Measurements from ENCODE around the gene SPAG9.
"Not testable (repeated sequence)": the region's sequence is repeated elsewhere in the genome, so short reads cannot be mapped to it uniquely, and the experiment has no call there.

Gene SPAG9

GRCh38 chr17:51132964-51133319, 12.3 kb upstream of the SPAG9 start:
- no peak for DNase-seq (ENCODE audit: low spot score)

- DNase-seq (ENCODE audit: low spot score), result peak; percentile 29
Measured at GRCh38 chr17:51128076-51128475, 7.4 kb upstream of the SPAG9 start.

- no peak for DNase-seq (ENCODE audit: low spot score)
Measured at GRCh38 chr17:51124640-51125503, 4.2 kb upstream of the SPAG9 start.

GRCh38 chr17:51122473-51123115, 1.9 kb upstream of the SPAG9 start:
- DNase-seq (ENCODE audit: low spot score), result not testable (repeated sequence)

- peak; percentile 83 for DNase-seq (ENCODE audit: low spot score)
Measured at GRCh38 chr17:51121620-51122472, 1.2 kb upstream of the SPAG9 start.

GRCh38 chr17:51120357-51120738, 320 bp downstream of the SPAG9 start:
- peak; percentile 43 for DNase-seq (ENCODE audit: low spot score)

- peak; percentile 11 for DNase-seq (ENCODE audit: low spot score)
Measured at GRCh38 chr17:51119415-51120356, 982 bp downstream of the SPAG9 start.

- DNase-seq (ENCODE audit: low spot score), result no peak
Measured at GRCh38 chr17:51118330-51119195, 2.1 kb downstream of the SPAG9 start.

- no peak for DNase-seq (ENCODE audit: low spot score)
Measured at GRCh38 chr17:51115179-51115578, 5.5 kb downstream of the SPAG9 start.

GRCh38 chr17:51112303-51113222, 8.1 kb downstream of the SPAG9 start:
- DNase-seq (ENCODE audit: low spot score), result not testable (repeated sequence)

- no peak for DNase-seq (ENCODE audit: low spot score)
Measured at GRCh38 chr17:51107778-51108177, 12.9 kb downstream of the SPAG9 start.

GRCh38 chr17:51103451-51103850, 17.2 kb downstream of the SPAG9 start:
- no peak for DNase-seq (ENCODE audit: low spot score)

GRCh38 chr17:51103050-51103449, 17.6 kb downstream of the SPAG9 start:
- no peak for DNase-seq (ENCODE audit: low spot score)

- no peak for DNase-seq (ENCODE audit: low spot score)
Measured at GRCh38 chr17:51097708-51098446, 22.8 kb downstream of the SPAG9 start.

- DNase-seq (ENCODE audit: low spot score), result no peak
Measured at GRCh38 chr17:51091635-51092034, 29.0 kb downstream of the SPAG9 start.

- not testable (repeated sequence) for DNase-seq (ENCODE audit: low spot score)
Measured at GRCh38 chr17:51088868-51089267, 31.8 kb downstream of the SPAG9 start.

GRCh38 chr17:51088287-51088686, 32.4 kb downstream of the SPAG9 start:
- DNase-seq (ENCODE audit: low spot score), result no peak

- no peak for DNase-seq (ENCODE audit: low spot score)
Measured at GRCh38 chr17:51087072-51087757, 33.5 kb downstream of the SPAG9 start.
